ENCODE measurements around the gene GOLT1B. TPM values are rescaled to one million over a fixed set of nuclear protein-coding genes. Genes with fewer than 3 reads are reported as not detected.

The GOLT1B gene
- total RNA-seq, 4 donors from 2014 or later = 11.8 to 24.7 (median 21.6) TPM

- no peak for DNase-seq (ENCODE audit: extremely low spot score)
- H3K4me3 ChIP-seq = no peak overlapping the region
- H3K9me3 ChIP-seq = no peaks in the 10 kb centered on the region
- H3K36me3 ChIP-seq = no peaks in the 10 kb centered on the region
- H3K27ac ChIP-seq (replicated peaks in 1 of 4) = no peak overlapping the region
- no peaks in the 10 kb centered on the region for H3K27me3 ChIP-seq
- H3K4me1 ChIP-seq = peaks cover 10 to 17% (median 15%) of the 10 kb centered on the region in 4 donors
- intact Hi-C loops (cut with DNase I) = no loop called here
- no peak for TF ChIP-seq POLR2AphosphoS5 (IDR thresholded peaks at IDR 0.05)
- TF ChIP-seq POLR2A (IDR thresholded peaks at IDR 0.05; ENCODE audit: low read depth) = no peak
- TF ChIP-seq, protein P1, sequence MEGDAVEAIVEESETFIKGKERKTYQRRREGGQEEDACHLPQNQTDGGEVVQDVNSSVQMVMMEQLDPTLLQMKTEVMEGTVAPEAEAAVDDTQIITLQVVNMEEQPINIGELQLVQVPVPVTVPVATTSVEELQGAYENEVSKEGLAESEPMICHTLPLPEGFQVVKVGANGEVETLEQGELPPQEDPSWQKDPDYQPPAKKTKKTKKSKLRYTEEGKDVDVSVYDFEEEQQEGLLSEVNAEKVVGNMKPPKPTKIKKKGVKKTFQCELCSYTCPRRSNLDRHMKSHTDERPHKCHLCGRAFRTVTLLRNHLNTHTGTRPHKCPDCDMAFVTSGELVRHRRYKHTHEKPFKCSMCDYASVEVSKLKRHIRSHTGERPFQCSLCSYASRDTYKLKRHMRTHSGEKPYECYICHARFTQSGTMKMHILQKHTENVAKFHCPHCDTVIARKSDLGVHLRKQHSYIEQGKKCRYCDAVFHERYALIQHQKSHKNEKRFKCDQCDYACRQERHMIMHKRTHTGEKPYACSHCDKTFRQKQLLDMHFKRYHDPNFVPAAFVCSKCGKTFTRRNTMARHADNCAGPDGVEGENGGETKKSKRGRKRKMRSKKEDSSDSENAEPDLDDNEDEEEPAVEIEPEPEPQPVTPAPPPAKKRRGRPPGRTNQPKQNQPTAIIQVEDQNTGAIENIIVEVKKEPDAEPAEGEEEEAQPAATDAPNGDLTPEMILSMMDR (IDR thresholded peaks at IDR 0.05) = no peak
- no peak for TF ChIP-seq EP300 (IDR thresholded peaks at IDR 0.05)
Observed at GRCh38 chr12:21553329-21553675, 51.7 kb downstream of the GOLT1B start.

GRCh38 chr12:21558100-21558679 is 56.6 kb downstream of the GOLT1B start:
- Histone ChIP-seq H3K36me3 (no peaks in the 10 kb centered on the region), H3K9me3 (no peaks in the 10 kb centered on the region), H3K27ac (replicated peaks in 1 of 4) (no peak overlapping the region), H3K4me1 (no peaks in the 10 kb centered on the region), H3K4me3 (no peak overlapping the region), H3K27me3 (no peaks in the 10 kb centered on the region)
- no peak for DNase-seq (ENCODE audit: extremely low spot score)
- WGBS = 80% methylated on average over 9 of the region's 9 CpGs
- intact Hi-C loops (cut with DNase I) = no loop called here
- TF ChIP-seq POLR2AphosphoS5 (IDR thresholded peaks at IDR 0.05) = no peak
- TF ChIP-seq EP300 (IDR thresholded peaks at IDR 0.05) = no peak
- no peak for TF ChIP-seq POLR2A (IDR thresholded peaks at IDR 0.05; ENCODE audit: low read depth)
- TF ChIP-seq, protein P1 (IDR thresholded peaks at IDR 0.05) = no peak

GRCh38 chr12:21559855-21560569 is 58.4 kb downstream of the GOLT1B start:
- Histone ChIP-seq H3K4me1 (no peaks in the 10 kb centered on the region), H3K36me3 (no peaks in the 10 kb centered on the region), H3K9me3 (no peaks in the 10 kb centered on the region), H3K27me3 (no peaks in the 10 kb centered on the region), H3K27ac (replicated peaks in 1 of 4) (no peak overlapping the region), H3K4me3 (no peak overlapping the region)
- no peak for TF ChIP-seq POLR2A (IDR thresholded peaks at IDR 0.05; ENCODE audit: low read depth)
- no peak for TF ChIP-seq POLR2AphosphoS5 (IDR thresholded peaks at IDR 0.05)
- no peak for TF ChIP-seq EP300 (IDR thresholded peaks at IDR 0.05)
- TF ChIP-seq, protein P1 (IDR thresholded peaks at IDR 0.05) = no peak
- intact Hi-C loops (cut with DNase I) = no loop called here
- WGBS = 71% methylated on average over 7 of the region's 7 CpGs
- no peak for DNase-seq (ENCODE audit: extremely low spot score)

DNA sequence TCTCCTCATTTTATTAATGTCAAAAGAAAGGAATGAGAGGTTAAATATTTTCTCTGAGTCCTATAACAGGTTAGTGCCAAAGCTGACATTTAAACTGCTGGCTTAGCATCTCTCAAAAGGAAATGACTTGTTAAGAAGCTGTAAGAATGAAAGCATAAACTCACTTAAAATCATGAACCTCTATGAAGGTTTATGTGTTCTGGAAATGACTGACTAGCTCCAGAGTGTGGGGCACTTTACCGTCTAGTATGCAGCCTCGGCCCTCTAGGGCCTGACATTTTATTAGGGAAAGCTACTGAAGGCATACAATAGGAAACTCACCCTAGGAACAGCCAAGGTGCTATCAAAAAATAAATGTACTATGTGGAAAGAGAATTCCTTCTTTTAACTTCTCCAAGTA is 59.6 kb downstream of the GOLT1B start:
- no peaks in the 10 kb centered on the region for H3K4me1 ChIP-seq
- no peak for TF ChIP-seq POLR2A (IDR thresholded peaks at IDR 0.05; ENCODE audit: low read depth)
- TF ChIP-seq, protein P1 (IDR thresholded peaks at IDR 0.05) = no peak
- no peak for TF ChIP-seq POLR2AphosphoS5 (IDR thresholded peaks at IDR 0.05)
- TF ChIP-seq EP300 (IDR thresholded peaks at IDR 0.05) = no peak
- H3K9me3 ChIP-seq = no peaks in the 10 kb centered on the region
- no peaks in the 10 kb centered on the region for H3K27me3 ChIP-seq
- H3K4me3 ChIP-seq = no peak overlapping the region
- 57% methylated on average over 2 of the region's 2 CpGs for WGBS
- no peaks in the 10 kb centered on the region for H3K36me3 ChIP-seq
- no peak overlapping the region for H3K27ac ChIP-seq (replicated peaks in 1 of 4)
- no peak for DNase-seq (ENCODE audit: extremely low spot score)
- intact Hi-C loops (cut with DNase I) = no loop called here
